H1 (cell line): Measurements from ENCODE around the gene CRYBG1. TPM values are rescaled to one million over a fixed set of nuclear protein-coding genes. Genes with fewer than 3 reads are reported as not detected.

Source experiments
- CTCF ChIA-PET: fragments of 300-600 bp; sonication (Branson Sonifier 250); formaldehyde crosslinking; loops from one replicate; lab custom pipeline; 2021; ENCODE audit not compliant: partially characterized antibody; lab: Charles Lee
- POLR2A ChIA-PET: fragments of 300-600 bp; sonication (Branson Sonifier 250); formaldehyde crosslinking; loops from one replicate; lab custom pipeline; 2021; ENCODE audit warnings: inconsistent platforms; ENCODE audit not compliant: partially characterized antibody; lab: Charles Lee
- DNase-seq, 2 experiments: peaks; one replicate each; pipeline versions ENCODE4 v3.0.0 to v3.0.0-alpha.2; 2010 to 2022; ENCODE audit warnings: low spot score in 2 of 2, low read depth in 1 of 2, mixed read lengths in 1 of 2
- FAIRE-seq: peaks from 2 replicates; lab custom pipeline; 2011; peaks lifted over from hg19 to GRCh38; lab: Jason Lieb, UNC
- H2AFZ ChIP-seq: 2 replicates; pipeline ENCODE4 v1.8.1; 2012; ENCODE audit warnings: low read length, inconsistent platforms
- H2AK5ac ChIP-seq: 2 replicates; pipeline ENCODE4 v1.6.1; 2013; ENCODE audit warnings: low read depth, low read length
- H2BK120ac ChIP-seq: replicated peaks from 2 replicates; pipeline ENCODE3; 2013; ENCODE audit warnings: low read depth, low read length, inconsistent platforms
- H2BK12ac ChIP-seq: 2 replicates; pipeline ENCODE4 v1.6.1; 2013; ENCODE audit warnings: low read depth, low read length
- H2BK15ac ChIP-seq: 2 replicates; pipeline ENCODE4 v1.6.1; 2013; ENCODE audit warnings: low read length
- H2BK20ac ChIP-seq: 2 replicates; pipeline ENCODE4 v1.6.1; 2013; ENCODE audit warnings: low read length
- H2BK5ac ChIP-seq: 2 replicates; pipeline ENCODE4 v1.6.1; 2013; ENCODE audit warnings: low read depth, low read length
- H3K14ac ChIP-seq: 2 replicates; pipeline ENCODE4 v1.6.1; 2013; ENCODE audit warnings: inconsistent platforms; ENCODE audit not compliant: insufficient read length
- H3K18ac ChIP-seq: 2 replicates; pipeline ENCODE4 v1.6.1; 2013; ENCODE audit warnings: low read length; ENCODE audit errors: extremely low read depth
- H3K23ac ChIP-seq: 2 replicates; pipeline ENCODE4 v1.6.1; 2013; ENCODE audit warnings: inconsistent platforms; ENCODE audit not compliant: insufficient read length
- H3K23me2 ChIP-seq: 2 replicates; pipeline ENCODE4 v1.6.1; 2013; ENCODE audit warnings: low read depth, low read length
- H3K27ac ChIP-seq: 2 replicates; pipeline ENCODE4 v1.6.1; 2011; ENCODE audit warnings: low read depth, low read length, inconsistent platforms
- H3K27me3 ChIP-seq, 4 experiments: replicated peaks in 1 of 4; 1 replicate in 1 of 4; 2 replicates in 3 of 4; pipeline versions ENCODE4 v1.6.1 to v1.8.1; 2011 to 2013; ENCODE audit warnings: low read length in 3 of 4, mild to moderate bottlenecking in 3 of 4, inconsistent platforms in 2 of 4, mixed read lengths in 2 of 4, moderate library complexity in 1 of 4; ENCODE audit not compliant: control insufficient read depth in 3 of 4, insufficient read depth in 3 of 4; ENCODE audit errors: extremely low read depth in 1 of 4
- H3K36me3 ChIP-seq, 4 experiments: 2 replicates each; pipeline versions ENCODE4 v1.6.1 to v1.8.1; 2011 to 2013; ENCODE audit warnings: mild to moderate bottlenecking in 4 of 4, low read length in 3 of 4, moderate library complexity in 2 of 4, control low read depth in 1 of 4, inconsistent platforms in 1 of 4; ENCODE audit not compliant: insufficient read depth in 4 of 4, control insufficient read depth in 2 of 4
- H3K4ac ChIP-seq: replicated peaks from 2 replicates; pipeline ENCODE3; 2013; ENCODE audit warnings: low read length, low read depth, mixed read lengths, inconsistent platforms; ENCODE audit not compliant: insufficient read length
- H3K4me1 ChIP-seq, 4 experiments: replicated peaks in 1 of 4; 1 replicate in 1 of 4; 2 replicates in 3 of 4; pipeline versions ENCODE4 v1.6.1 to v1.8.1; 2011 to 2013; ENCODE audit warnings: low read length in 3 of 4, inconsistent platforms in 2 of 4, mixed read lengths in 1 of 4; ENCODE audit not compliant: insufficient read depth in 4 of 4, control insufficient read depth in 3 of 4
- H3K4me2 ChIP-seq, 2 experiments: 2 replicates each; pipeline versions ENCODE4 v1.6.1 to v1.8.1; 2011 to 2013; ENCODE audit warnings: low read depth in 2 of 2, low read length in 2 of 2, control low read depth in 1 of 2, inconsistent platforms in 1 of 2, mild to moderate bottlenecking in 1 of 2; ENCODE audit not compliant: insufficient read depth in 1 of 2
- H3K4me3 ChIP-seq, 4 experiments: fragments of 200-600, 300-600 bp in 1 of 4; sonication (generic), shearing (Covaris generic), sonication (Bioruptor Twin) in 1 of 4; 2 replicates each; pipeline versions ENCODE4 v1.5.1 to v1.8.1; 2011 to 2016; ENCODE audit warnings: low read length in 4 of 4, low read depth in 3 of 4, control low read depth in 2 of 4, inconsistent platforms in 2 of 4, mild to moderate bottlenecking in 2 of 4, mixed read lengths in 1 of 4, moderate library complexity in 1 of 4; ENCODE audit not compliant: insufficient read depth in 2 of 4; ENCODE audit errors: extremely low read depth in 1 of 4
- H3K56ac ChIP-seq: replicated peaks from 2 replicates; pipeline ENCODE3; 2013; ENCODE audit warnings: low read depth, mild to moderate bottlenecking, mixed read lengths, low read length, inconsistent platforms; ENCODE audit not compliant: insufficient read length
- H3K79me1 ChIP-seq: 2 replicates; pipeline ENCODE4 v1.6.1; 2013; ENCODE audit warnings: low read depth, low read length, control low read depth
- H3K79me2 ChIP-seq, 2 experiments: 2 replicates each; pipeline versions ENCODE4 v1.6.1 to v1.8.1; 2012 to 2013; ENCODE audit warnings: low read length in 2 of 2, mild to moderate bottlenecking in 2 of 2, inconsistent platforms in 1 of 2; ENCODE audit not compliant: insufficient read depth in 2 of 2, control insufficient read depth in 1 of 2
- H3K9ac ChIP-seq, 4 experiments: replicated peaks in 1 of 4; 1 replicate in 1 of 4; 2 replicates in 3 of 4; pipeline versions ENCODE4 v1.6.1 to v1.8.1; 2011 to 2013; ENCODE audit warnings: low read depth in 3 of 4, low read length in 3 of 4, control low read depth in 2 of 4, mild to moderate bottlenecking in 2 of 4, moderate library complexity in 2 of 4, inconsistent platforms in 1 of 4; ENCODE audit errors: extremely low read depth in 1 of 4
- H3K9me3 ChIP-seq, 2 experiments: 2 replicates each; pipeline versions ENCODE4 v1.6.1 to v1.8.1; 2012 to 2013; ENCODE audit warnings: mild to moderate bottlenecking in 2 of 2, moderate library complexity in 2 of 2, control low read depth in 1 of 2, inconsistent platforms in 1 of 2, low read depth in 1 of 2, low read length in 1 of 2, mixed read lengths in 1 of 2; ENCODE audit not compliant: insufficient read depth in 2 of 2
- H4K20me1 ChIP-seq, 2 experiments: replicated peaks in 1 of 2; 2 replicates each; pipeline versions ENCODE3 to v1.8.1; 2011 to 2013; ENCODE audit warnings: inconsistent platforms in 2 of 2, low read length in 2 of 2, mild to moderate bottlenecking in 1 of 2; ENCODE audit not compliant: insufficient read depth in 2 of 2, control insufficient read depth in 1 of 2
- H4K5ac ChIP-seq: 2 replicates; pipeline ENCODE4 v1.6.1; 2013; ENCODE audit warnings: low read length, low read depth, mixed read lengths, inconsistent platforms; ENCODE audit not compliant: insufficient read length
- H4K8ac ChIP-seq: 2 replicates; pipeline ENCODE4 v1.8.0; 2013; ENCODE audit warnings: mild to moderate bottlenecking, moderate library complexity, low read length, inconsistent platforms; ENCODE audit not compliant: insufficient read depth; ENCODE audit errors: extremely low read depth
- H4K91ac ChIP-seq: replicated peaks from 2 replicates; pipeline ENCODE3; 2013; ENCODE audit warnings: low read length, mixed read lengths, inconsistent platforms; ENCODE audit not compliant: insufficient read length
- ASH2L ChIP-seq: fragments of 200-600, 300-600 bp; sonication (generic); IDR thresholded peaks from one replicate; pipeline ENCODE4 v1.7.1; 2017; ENCODE audit warnings: low read length
- CBX5 ChIP-seq: fragments of 300-800, 300-1000 bp; sonication (generic); IDR thresholded peaks from 2 replicates; pipeline ENCODE4 v1.7.1; 2016; ENCODE audit warnings: antibody characterized with exemption, low read length, low read depth
- CEBPB ChIP-seq: IDR thresholded peaks from 2 replicates; pipeline ENCODE4 v1.6.1; 2012; ENCODE audit warnings: low read depth, low read length
- NRF1 ChIP-seq: IDR thresholded peaks from 2 replicates; pipeline ENCODE4 v1.6.1; 2011; ENCODE audit warnings: mild to moderate bottlenecking, low read depth, low read length, improper control_type of control experiment
- POLR2AphosphoS5 ChIP-seq: IDR thresholded peaks from 2 replicates; pipeline ENCODE4 v1.6.1; 2011; ENCODE audit warnings: low read depth, low read length
- SIN3A ChIP-seq, 2 experiments: IDR thresholded peaks in 1 of 2; conservative IDR thresholded peaks in 1 of 2; 2 replicates each; pipeline ENCODE4 v1.6.1; 2011 to 2012; ENCODE audit warnings: low read length in 2 of 2, improper control_type of control experiment in 1 of 2, low read depth in 1 of 2, mild to moderate bottlenecking in 1 of 2
- SP1 ChIP-seq: IDR thresholded peaks from 2 replicates; pipeline ENCODE4 v1.6.1; 2011; ENCODE audit warnings: low read depth, low read length
- SP2 ChIP-seq: IDR thresholded peaks from 2 replicates; pipeline ENCODE4 v1.6.1; 2012; ENCODE audit warnings: mild to moderate bottlenecking, low read length, inconsistent platforms
- TAF7 ChIP-seq: optimal IDR thresholded peaks from 2 replicates; pipeline ENCODE3; 2011; ENCODE audit warnings: low read depth, mild to moderate bottlenecking, inconsistent platforms, low read length, moderate library complexity, borderline replicate concordance
- TBP ChIP-seq: IDR thresholded peaks from 2 replicates; pipeline ENCODE4 v1.6.1; 2011; ENCODE audit warnings: low read depth, low read length, improper control_type of control experiment
- WGBS, 2 experiments: shearing (Covaris generic) in 1 of 2; methylation state at CpG; one replicate each; pipeline versions ENCODE4 v1.1.6 to v1.1.7; 2013 to 2015; ENCODE audit warnings: low lambda C conversion rate in 2 of 2, mixed read lengths in 2 of 2, inconsistent platforms in 1 of 2, low coverage in 1 of 2, missing lambda C conversion rate in 1 of 2; ENCODE audit not compliant: insufficient replicate concordance in 2 of 2, insufficient coverage in 1 of 2, insufficient read length in 1 of 2; ENCODE audit errors: extremely low coverage in 1 of 2, missing lambda C conversion rate in 1 of 2; 5-methylcytosine and 5-hydroxymethylcytosine counted together
- polyA plus RNA-seq, 7 experiments: library from polyadenylated mRNA; depleted of rRNA in 3 of 7; stranded (reverse) in 5 of 7; unstranded in 2 of 7; fragments of >200 nt in 5 of 7; fragments of 200-250 nt in 2 of 7; gene quantifications; 1 replicate in 5 of 7; 2 replicates in 1 of 7; 4 replicates in 1 of 7; pipeline versions ENCODE4 v1.2.1 to v1.2.3, GENCODE V29; 2011 to 2013; ENCODE audit warnings: missing spikeins in 2 of 7, mixed read lengths in 2 of 7
- total RNA-seq: library from RNA; stranded (reverse); fragmentation: NEBNext Ultra II Directional; extraction: Animal tissue kit (Norgen Biotek cat#: 25700); gene quantifications from 2 replicates; pipeline ENCODE4 v1.2.1, GENCODE V29; 2021
- TF ChIP-seq, protein P1 (sequence below): IDR thresholded peaks from 2 replicates; pipeline ENCODE4 v1.6.1; 2012; ENCODE audit warnings: inconsistent platforms
- TF ChIP-seq, protein P2 (sequence below): IDR thresholded peaks from 2 replicates; pipeline ENCODE4 v1.6.1; 2011; ENCODE audit warnings: low read depth, mild to moderate bottlenecking, low read length; ENCODE audit not compliant: insufficient read depth

CRYBG1 gene
- total and polyA plus RNA-seq, 2 of the 8 experiments (the other 6 are each of a cell fraction or from before 2014, with no cell fraction given): 2.2 to 11.6 TPM

DNA sequence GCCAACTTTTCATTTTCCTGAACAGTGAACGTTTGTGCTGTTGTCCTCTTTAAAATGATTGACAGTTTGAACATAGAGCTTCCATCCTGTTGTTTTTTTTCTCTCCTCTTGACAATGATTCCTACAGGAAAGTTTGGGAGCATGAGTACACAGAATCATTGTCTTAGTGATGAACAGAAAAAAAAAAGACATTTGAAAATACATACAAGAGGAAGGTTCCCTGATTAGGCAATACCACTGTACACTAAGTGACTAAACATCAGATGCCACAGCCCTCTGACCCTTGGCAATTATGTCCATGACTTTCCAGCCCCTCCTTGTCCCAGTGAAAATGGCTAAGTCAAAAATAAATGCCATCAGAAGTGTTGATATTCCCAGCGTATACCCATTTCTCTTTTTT lies 197.3 kb downstream of the CRYBG1 start:
- no peaks in the 10 kb centered on the region for H3K23me2 ChIP-seq
- no peak overlapping the region for H3K56ac ChIP-seq
- no peak overlapping the region for H2BK20ac ChIP-seq
- CTCF ChIA-PET: interaction anchor here (0.9 to 3.5 kb wide), 4 partner anchors 9 to 218 kb away, joined by 3 to 11 read pairs (median 3); no protein-coding TSS in a partner anchor
- no peaks in the 10 kb centered on the region for H3K27me3 ChIP-seq
- no peak overlapping the region for H2AK5ac ChIP-seq
- no peak overlapping the region for H4K5ac ChIP-seq
- no peaks in the 10 kb centered on the region for H3K79me2 ChIP-seq
- H4K20me1 ChIP-seq: no peaks in the 10 kb centered on the region
- no peaks in the 10 kb centered on the region for H3K9me3 ChIP-seq
- POLR2A ChIA-PET: no interaction called here
- no peak overlapping the region for H3K27ac ChIP-seq
- H3K36me3 ChIP-seq: peaks cover 0 to 2% (median 0%) of the 10 kb centered on the region in 4 experiments; a peak in 1 of 8 replicates
- no peak overlapping the region for H3K14ac ChIP-seq
- H3K79me1 ChIP-seq: no peaks in the 10 kb centered on the region
- H3K4me1 ChIP-seq: no peaks in the 10 kb centered on the region
- no peak overlapping the region for H3K23ac ChIP-seq
- no peak for FAIRE-seq
- H3K4me3 ChIP-seq: no peak overlapping the region
- H2BK15ac ChIP-seq: no peak overlapping the region
- H3K18ac ChIP-seq: no peak overlapping the region
- H2BK5ac ChIP-seq: no peak overlapping the region
- no peak overlapping the region for H3K4ac ChIP-seq
- no peak for DNase-seq
- 82% methylated on average over 2 of the region's 2 CpGs; no CpG with 5 or more reads in 1 of the 2 experiments for WGBS, 2 experiments
- no peak overlapping the region for H3K4me2 ChIP-seq
- no peak overlapping the region for H3K9ac ChIP-seq
- no peak overlapping the region for H4K8ac ChIP-seq
- TF ChIP-seq SIN3A (conservative IDR thresholded peaks at IDR 0.05 in 1 of 2, IDR thresholded peaks at IDR 0.05 in 1 of 2; ENCODE audit: low read depth in 1 of 2, low read length in 2 of 2) (no peak), POLR2AphosphoS5 (no peak), TBP (no peak), SP1 (no peak), NRF1 (no peak), CEBPB (no peak), ASH2L (no peak), CBX5 (no peak), SP2 (no peak), TAF7 (no peak)
- TF ChIP-seq, protein P1, sequence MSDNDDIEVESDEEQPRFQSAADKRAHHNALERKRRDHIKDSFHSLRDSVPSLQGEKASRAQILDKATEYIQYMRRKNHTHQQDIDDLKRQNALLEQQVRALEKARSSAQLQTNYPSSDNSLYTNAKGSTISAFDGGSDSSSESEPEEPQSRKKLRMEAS: no peak
- TF ChIP-seq, protein P2, sequence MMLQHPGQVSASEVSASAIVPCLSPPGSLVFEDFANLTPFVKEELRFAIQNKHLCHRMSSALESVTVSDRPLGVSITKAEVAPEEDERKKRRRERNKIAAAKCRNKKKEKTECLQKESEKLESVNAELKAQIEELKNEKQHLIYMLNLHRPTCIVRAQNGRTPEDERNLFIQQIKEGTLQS: no peak
- H2BK12ac ChIP-seq: no peak overlapping the region
- no peak overlapping the region for H2AFZ ChIP-seq
- no peak overlapping the region for H4K91ac ChIP-seq
- H2BK120ac ChIP-seq: no peak overlapping the region
